GM06990 (cell line): ENCODE data around the gene GDF9.

Experiments
- DNase-seq: peaks from one replicate; pipeline ENCODE4 v3.0.0-alpha.2; 2011; ENCODE audit not compliant: insufficient read length; ENCODE audit errors: extremely low read depth
- H3K27me3 ChIP-seq: replicated peaks from 2 replicates; pipeline ENCODE4 v1.6.0; 2011; ENCODE audit warnings: low read length; ENCODE audit not compliant: control insufficient read depth, insufficient read depth
- H3K36me3 ChIP-seq: 2 replicates; pipeline ENCODE4 v1.5.1; 2011; ENCODE audit warnings: low read length; ENCODE audit not compliant: control insufficient read depth, insufficient read depth
- H3K4me3 ChIP-seq: replicated peaks from 2 replicates; pipeline ENCODE4 v1.5.1; 2011; ENCODE audit warnings: low read depth, mild to moderate bottlenecking, control low read depth, low read length
- CTCF ChIP-seq: IDR thresholded peaks from 2 replicates; pipeline ENCODE4 v1.5.1; 2011; ENCODE audit warnings: low read length, control low read depth, mild to moderate bottlenecking, inconsistent platforms; ENCODE audit not compliant: insufficient read depth, poor library complexity, severe bottlenecking

Gene GDF9

GRCh38 chr5:132824426-132824825 is 41.8 kb downstream of the GDF9 start:
- Histone ChIP-seq H3K27me3 (no peaks in the 10 kb centered on the region; the same call in 1 of the 2 replicates), H3K36me3 (no peaks in the 10 kb centered on the region), H3K4me3 (no peak overlapping the region)
- no peak for DNase-seq
- no peak for TF ChIP-seq CTCF

- Histone ChIP-seq H3K36me3 (no peaks in the 10 kb centered on the region), H3K4me3 (no peak overlapping the region), H3K27me3 (no peaks in the 10 kb centered on the region; the same call in 1 of the 2 replicates)
- DNase-seq: no peak
- no peak for TF ChIP-seq CTCF
These were observed 42.7 kb downstream of the GDF9 start for GRCh38 chr5:132823481-132824050.

GRCh38 chr5:132822650-132823480 is 43.4 kb downstream of the GDF9 start:
- peak overlapping the region; percentile 15; the same call in 1 of the 2 replicates for H3K4me3 ChIP-seq
- H3K27me3 ChIP-seq: no peaks in the 10 kb centered on the region; the same call in 1 of the 2 replicates
- DNase-seq: peak; percentile 48
- TF ChIP-seq CTCF: no peak
- H3K36me3 ChIP-seq: no peaks in the 10 kb centered on the region

GRCh38 chr5:132821791-132822190 is 44.5 kb downstream of the GDF9 start:
- no peak for DNase-seq
- TF ChIP-seq CTCF: no peak
- Histone ChIP-seq H3K4me3 (no peak overlapping the region), H3K27me3 (no peaks in the 10 kb centered on the region; the same call in 1 of the 2 replicates), H3K36me3 (no peaks in the 10 kb centered on the region)

GRCh38 chr5:132821350-132821749 is 44.9 kb downstream of the GDF9 start:
- H3K27me3 ChIP-seq: no peaks in the 10 kb centered on the region
- no peaks in the 10 kb centered on the region for H3K36me3 ChIP-seq
- no peak for TF ChIP-seq CTCF
- no peak overlapping the region for H3K4me3 ChIP-seq
- no peak for DNase-seq
